Peyer's patch (tissue), 4 donors: ENCODE measurements around the gene SPDYE2B. TPM values are rescaled to one million over a fixed set of nuclear protein-coding genes. Genes with fewer than 3 reads are reported as not detected.
"Not testable (repeated sequence)": the region's sequence is repeated elsewhere in the genome, so short reads cannot be mapped to it uniquely, and the experiment has no call there.

ENCODE experiments used
- DNase-seq, 3 donors: peaks; one replicate each; pipeline ENCODE4 v3.0.0-alpha.2; 2017 to 2019
- H3K27ac ChIP-seq, 4 donors: fragments of 200-600 bp; sonication (generic); one replicate each; pipeline ENCODE4 v1.5.1; 2016 to 2019
- H3K27me3 ChIP-seq, 2 donors: fragments of 200-600 bp; sonication (generic); one replicate each; pipeline ENCODE4 v1.5.1; 2019
- H3K36me3 ChIP-seq, 3 donors: fragments of 200-600 bp; sonication (generic); one replicate each; pipeline ENCODE4 v1.5.1; 2016 to 2019
- H3K4me1 ChIP-seq, 4 donors: fragments of 200-600 bp; sonication (generic); one replicate each; pipeline ENCODE4 v1.5.1; 2016 to 2019
- H3K4me3 ChIP-seq, 4 donors: fragments of 200-600 bp; sonication (generic); 1 replicate in 3 of 4; 2 replicates in 1 of 4; pipeline ENCODE4 v1.5.1; 2016 to 2019; ENCODE audit warnings: mild to moderate bottlenecking in 1 of 4
- H3K9me3 ChIP-seq, 4 donors: fragments of 200-600 bp; sonication (generic); one replicate each; pipeline ENCODE4 v1.5.1; 2016 to 2019; ENCODE audit warnings: mild to moderate bottlenecking in 1 of 4
- total RNA-seq, 4 donors: library from RNA; depleted of rRNA; stranded (reverse); fragments of >200 nt; gene quantifications; one replicate each; pipeline ENCODE4 v1.1.0, GENCODE V29; 2016

The SPDYE2B gene
- total RNA-seq, 4 donors from 2014 or later = not detected

GRCh38 chr7:102675545-102675944 lies 25.4 kb downstream of the SPDYE2B start:
- H3K4me3 ChIP-seq, H3K27ac ChIP-seq, H3K36me3 ChIP-seq, H3K9me3 ChIP-seq, DNase-seq, H3K4me1 ChIP-seq, H3K27me3 ChIP-seq: not testable (repeated sequence)

GRCh38 chr7:102680780-102681179 lies 30.7 kb downstream of the SPDYE2B start:
- not testable (repeated sequence) for DNase-seq, H3K4me3 ChIP-seq, H3K9me3 ChIP-seq, H3K4me1 ChIP-seq, H3K36me3 ChIP-seq, H3K27me3 ChIP-seq, H3K27ac ChIP-seq

GRCh38 chr7:102682560-102682959 lies 32.4 kb downstream of the SPDYE2B start:
- not testable (repeated sequence) for H3K9me3 ChIP-seq, H3K36me3 ChIP-seq, H3K4me1 ChIP-seq, H3K27me3 ChIP-seq, H3K27ac ChIP-seq, H3K4me3 ChIP-seq, DNase-seq

- H3K9me3 ChIP-seq, H3K4me3 ChIP-seq, H3K27ac ChIP-seq, H3K4me1 ChIP-seq, H3K27me3 ChIP-seq, H3K36me3 ChIP-seq, DNase-seq: not testable (repeated sequence)
Measured at GRCh38 chr7:102688299-102689036, 38.3 kb downstream of the SPDYE2B start.

- not testable (repeated sequence) for H3K4me1 ChIP-seq
- DNase-seq = peak in 1 of 3 donors; percentile 49
Measured at GRCh38 chr7:102689436-102690282, 39.5 kb downstream of the SPDYE2B start.

GRCh38 chr7:102690602-102691001 lies 40.5 kb downstream of the SPDYE2B start:
- not testable (repeated sequence) for H3K4me3 ChIP-seq, H3K36me3 ChIP-seq, H3K27me3 ChIP-seq, DNase-seq, H3K9me3 ChIP-seq, H3K4me1 ChIP-seq, H3K27ac ChIP-seq

More at GRCh38 chr7:102689436-102690282, 39.5 kb downstream of the SPDYE2B start:
- not testable (repeated sequence) for H3K9me3 ChIP-seq, H3K27me3 ChIP-seq, H3K36me3 ChIP-seq
- Histone ChIP-seq H3K27ac (peak overlapping the region in 2 of 4 donors; percentile 22 to 64), H3K4me3 (peak overlapping the region in 2 of 4 donors; percentile 34 to 37)

GRCh38 chr7:102694008-102694407 lies 43.9 kb downstream of the SPDYE2B start:
- not testable (repeated sequence) for DNase-seq, H3K27ac ChIP-seq, H3K4me1 ChIP-seq

GRCh38 chr7:102695033-102695552 lies 45.0 kb downstream of the SPDYE2B start:
- DNase-seq, H3K27me3 ChIP-seq, H3K4me1 ChIP-seq, H3K4me3 ChIP-seq, H3K9me3 ChIP-seq, H3K27ac ChIP-seq, H3K36me3 ChIP-seq: not testable (repeated sequence)

More at GRCh38 chr7:102694008-102694407, 43.9 kb downstream of the SPDYE2B start:
- not testable (repeated sequence) for H3K9me3 ChIP-seq, H3K36me3 ChIP-seq, H3K4me3 ChIP-seq, H3K27me3 ChIP-seq

- not testable (repeated sequence) for H3K27me3 ChIP-seq, H3K27ac ChIP-seq, H3K4me3 ChIP-seq, H3K4me1 ChIP-seq, H3K9me3 ChIP-seq, DNase-seq, H3K36me3 ChIP-seq
Measured at GRCh38 chr7:102696009-102696408, 45.9 kb downstream of the SPDYE2B start.

GRCh38 chr7:102697642-102698512 lies 47.8 kb downstream of the SPDYE2B start:
- not testable (repeated sequence) for DNase-seq, H3K27ac ChIP-seq, H3K27me3 ChIP-seq, H3K9me3 ChIP-seq, H3K4me1 ChIP-seq, H3K36me3 ChIP-seq, H3K4me3 ChIP-seq

GRCh38 chr7:102698962-102699750 lies 49.0 kb downstream of the SPDYE2B start:
- DNase-seq, H3K27me3 ChIP-seq, H3K4me1 ChIP-seq, H3K36me3 ChIP-seq, H3K27ac ChIP-seq, H3K9me3 ChIP-seq, H3K4me3 ChIP-seq: not testable (repeated sequence)
